SK-N-SH (cell line): ENCODE measurements around the gene PCMT1. TPM values are rescaled to one million over a fixed set of nuclear protein-coding genes. Genes with fewer than 3 reads are reported as not detected.
"Not testable (repeated sequence)": the region's sequence is repeated elsewhere in the genome, so short reads cannot be mapped to it uniquely, and the experiment has no call there.

ENCODE experiments used
- CTCF ChIA-PET: fragments of 300-600, 350-600 bp; formaldehyde crosslinking; extraction: SDS; loops from one replicate; lab custom pipeline; 2021; lab: Yijun Ruan, JAX
- POLR2A ChIA-PET: fragments of 350-600 bp; sonication (Branson Sonifier 250); formaldehyde crosslinking; extraction: SDS; loops from one replicate; lab custom pipeline; 2020; ENCODE audit warnings: antibody characterized with exemption, inconsistent platforms; lab: Yijun Ruan, JAX
- DNase-seq: peaks from one replicate; pipeline ENCODE4 v3.0.0; 2012
- H2AFZ ChIP-seq: fragments of 200-600 bp; sonication (generic); 2 replicates; pipeline ENCODE4 v1.8.1; 2016; ENCODE audit warnings: antibody characterized with exemption, mild to moderate bottlenecking, low read depth
- H3F3A ChIP-seq: fragments of 200-600 bp; sonication (generic); replicated peaks from 2 replicates; pipeline ENCODE3; 2016; ENCODE audit warnings: antibody characterized with exemption, mild to moderate bottlenecking; ENCODE audit not compliant: insufficient read depth
- H3K27ac ChIP-seq, 2 experiments: fragments of 200-500 bp in 1 of 2; fragments of 200-600 bp in 1 of 2; sonication (Bioruptor generic) in 1 of 2; sonication (generic), shearing (Covaris generic) in 1 of 2; 2 replicates each; pipeline versions ENCODE4 v1.5.1 to v1.6.1; 2014 to 2016; ENCODE audit warnings: low read depth in 2 of 2, inconsistent platforms in 1 of 2, low read length in 1 of 2, mild to moderate bottlenecking in 1 of 2, mixed read lengths in 1 of 2
- H3K27me3 ChIP-seq: fragments of 200-600 bp; sonication (generic), shearing (Covaris generic); 2 replicates; pipeline ENCODE4 v1.6.1; 2016; ENCODE audit warnings: mixed run types; ENCODE audit not compliant: insufficient read depth
- H3K36me3 ChIP-seq, 2 experiments: fragments of 200-500 bp in 1 of 2; fragments of 200-600 bp in 1 of 2; sonication (Bioruptor generic) in 1 of 2; sonication (generic) in 1 of 2; replicated peaks in 1 of 2; 2 replicates each; pipeline versions ENCODE3 to v1.5.1; 2014 to 2016; ENCODE audit warnings: low read length in 1 of 2, mild to moderate bottlenecking in 1 of 2; ENCODE audit not compliant: insufficient read depth in 2 of 2, control insufficient read depth in 1 of 2
- H3K4me1 ChIP-seq, 2 experiments: fragments of 200-500 bp in 1 of 2; fragments of 200-600 bp in 1 of 2; sonication (Bioruptor generic) in 1 of 2; sonication (generic), shearing (Covaris generic) in 1 of 2; 2 replicates each; pipeline versions ENCODE4 v1.5.1 to v1.6.1; 2014 to 2016; ENCODE audit warnings: low read depth in 1 of 2, low read length in 1 of 2, mixed run types in 1 of 2; ENCODE audit not compliant: insufficient read depth in 2 of 2, control insufficient read depth in 1 of 2
- H3K4me2 ChIP-seq: fragments of 200-600 bp; sonication (generic), shearing (Covaris generic); 2 replicates; pipeline ENCODE4 v1.6.1; 2017; ENCODE audit warnings: mixed run types
- H3K4me3 ChIP-seq, 2 experiments: fragments of 200-500 bp in 1 of 2; fragments of 200-600 bp in 1 of 2; sonication (Bioruptor generic) in 1 of 2; sonication (generic), shearing (Covaris generic) in 1 of 2; 2 replicates each; pipeline versions ENCODE4 v1.5.1 to v1.8.1; 2014 to 2016; ENCODE audit warnings: low read depth in 2 of 2, inconsistent platforms in 1 of 2, low read length in 1 of 2, mild to moderate bottlenecking in 1 of 2, mixed read lengths in 1 of 2, moderate library complexity in 1 of 2
- H3K79me2 ChIP-seq: fragments of 200-600 bp; sonication (generic); 2 replicates; pipeline ENCODE4 v1.8.1; 2017; ENCODE audit warnings: mild to moderate bottlenecking; ENCODE audit not compliant: insufficient read depth
- H3K9ac ChIP-seq: fragments of 200-600 bp; sonication (generic); 2 replicates; pipeline ENCODE4 v1.6.1; 2017; ENCODE audit warnings: mixed run types
- H3K9me2 ChIP-seq: fragments of 200-600 bp; sonication (generic); 2 replicates; pipeline ENCODE4 v1.6.1; 2017; ENCODE audit warnings: mixed run types
- H3K9me3 ChIP-seq: fragments of 200-600 bp; sonication (generic); 2 replicates; pipeline ENCODE4 v1.6.1; 2017; ENCODE audit warnings: mixed run types, mild to moderate bottlenecking, moderate library complexity
- H4K20me1 ChIP-seq: fragments of 200-600 bp; sonication (generic); 2 replicates; pipeline ENCODE4 v1.6.1; 2017; ENCODE audit warnings: mild to moderate bottlenecking, mixed run types; ENCODE audit not compliant: insufficient read depth
- CTCF ChIP-seq: fragments of 200-600 bp; sonication (generic); IDR thresholded peaks from 2 replicates; pipeline ENCODE4 v1.6.1; 2017; ENCODE audit warnings: antibody characterized with exemption, mild to moderate bottlenecking, moderate library complexity
- ELF1 ChIP-seq: IDR thresholded peaks from 2 replicates; pipeline ENCODE4 v1.4.0; 2012
- EP300 ChIP-seq, 2 experiments: IDR thresholded peaks; 2 replicates each; pipeline versions ENCODE4 v1.4.0 to v1.6.1; 2012; ENCODE audit warnings: borderline replicate concordance in 1 of 2, low read depth in 1 of 2, low read length in 1 of 2
- EZH2phosphoT487 ChIP-seq: fragments of 200-600 bp; sonication (generic); IDR thresholded peaks from 2 replicates; pipeline ENCODE4 v1.6.1; 2017; ENCODE audit warnings: low read depth, mixed run types, mild to moderate bottlenecking, antibody characterized with exemption, moderate library complexity, borderline replicate concordance
- FOSL2 ChIP-seq: IDR thresholded peaks from 2 replicates; pipeline ENCODE4 v1.4.0; 2012; ENCODE audit warnings: low read depth, mild to moderate bottlenecking, moderate library complexity, borderline replicate concordance
- GABPA ChIP-seq: IDR thresholded peaks from 2 replicates; pipeline ENCODE4 v1.4.0; 2012; ENCODE audit warnings: low read depth, mild to moderate bottlenecking
- JUND ChIP-seq: IDR thresholded peaks from 2 replicates; pipeline ENCODE4 v1.4.0; 2012
- MAX ChIP-seq: IDR thresholded peaks from 2 replicates; pipeline ENCODE4 v1.4.0; 2012; ENCODE audit warnings: low read depth
- MEF2A ChIP-seq: IDR thresholded peaks from 2 replicates; pipeline ENCODE4 v1.4.0; 2012; ENCODE audit warnings: low read depth, borderline replicate concordance
- MXI1 ChIP-seq: IDR thresholded peaks from 2 replicates; pipeline ENCODE4 v1.6.1; 2012; ENCODE audit warnings: mild to moderate bottlenecking, low read depth, low read length, improper control_type of control experiment
- PBX3 ChIP-seq: IDR thresholded peaks from 2 replicates; pipeline ENCODE4; 2012
- RCOR1 ChIP-seq: fragments of 150-350 bp; IDR thresholded peaks from 2 replicates; pipeline ENCODE4 v1.6.1; 2017; ENCODE audit warnings: antibody characterized with exemption, low read length
- RXRA ChIP-seq: IDR thresholded peaks from 2 replicates; pipeline ENCODE4 v1.4.0; 2012; ENCODE audit warnings: low read depth, mild to moderate bottlenecking, borderline replicate concordance
- SMC3 ChIP-seq: IDR thresholded peaks from 2 replicates; pipeline ENCODE4 v1.6.1; 2012; ENCODE audit warnings: low read depth, low read length, improper control_type of control experiment
- TAF1 ChIP-seq: IDR thresholded peaks from 2 replicates; pipeline ENCODE4 v1.6.1; 2012; ENCODE audit warnings: low read depth, mild to moderate bottlenecking, low read length, moderate library complexity, borderline replicate concordance
- TEAD4 ChIP-seq: IDR thresholded peaks from 2 replicates; pipeline ENCODE4 v1.4.0; 2012; ENCODE audit warnings: mild to moderate bottlenecking, borderline replicate concordance; ENCODE audit not compliant: insufficient read depth
- USF2 ChIP-seq: fragments of 150-350 bp; IDR thresholded peaks from 2 replicates; pipeline ENCODE4 v1.6.1; 2017; ENCODE audit warnings: antibody characterized with exemption, low read length, low read depth, borderline replicate concordance
- ZBTB33 ChIP-seq: IDR thresholded peaks from 2 replicates; pipeline ENCODE4 v1.4.0; 2012; ENCODE audit warnings: low read depth, borderline replicate concordance
- WGBS: methylation state at CpG from one replicate; pipeline ENCODE4 v1.1.6; 2017; ENCODE audit warnings: low lambda C conversion rate; 5-methylcytosine and 5-hydroxymethylcytosine counted together
- polyA plus RNA-seq, 3 experiments: library from polyadenylated mRNA; depleted of rRNA; stranded (reverse); fragments of >200 nt; gene quantifications; 2 replicates each; pipeline ENCODE4 v1.2.3, GENCODE V29; 2012

PCMT1 gene
- polyA plus RNA-seq, 1 of the 3 experiments (the other 2 are of a cell fraction), result 190 TPM

GRCh38 chr6:149745252-149745651 lies 4.3 kb upstream of the PCMT1 start:
- ChIA-PET POLR2A (interaction anchor here (1.8 kb wide), 1 partner anchor 28 kb away, joined by 5 read pairs; the partner anchor contains the start of gene LATS1), CTCF (interaction anchor here (0.8 to 2.9 kb wide), 3 partner anchors 10 to 21 kb away, joined by 4 to 16 read pairs (median 12); no protein-coding TSS in a partner anchor)
- peak overlapping the region; percentile 85 for H3K4me2 ChIP-seq
- H3K9me3 ChIP-seq, H4K20me1 ChIP-seq, H3K27ac ChIP-seq, H3K27me3 ChIP-seq, H3K4me1 ChIP-seq, DNase-seq, H3K9me2 ChIP-seq: not testable (repeated sequence)
- H3K9ac ChIP-seq, result peak overlapping the region; percentile 91; the same call in 1 of the 2 replicates
- H3K36me3 ChIP-seq, result peaks cover 9 to 11% of the 10 kb centered on the region in 2 experiments
- 38% methylated on average over 10 of the region's 10 CpGs for WGBS
- peaks cover 39% of the 10 kb centered on the region for H3K79me2 ChIP-seq
- peak overlapping the region; percentile 86 to 95 for H3K4me3 ChIP-seq
- H2AFZ ChIP-seq, result peak overlapping the region; percentile 92; the same call in 1 of the 2 replicates
- H3F3A ChIP-seq, result peaks cover 15% of the 10 kb centered on the region

- H3K79me2 ChIP-seq, result peaks cover 50% of the 10 kb centered on the region
- CTCF ChIA-PET, result interaction anchor here (0.6 to 2.9 kb wide), 6 partner anchors 11 to 1128 kb away, joined by 3 to 16 read pairs (median 4); no protein-coding TSS in a partner anchor
- TF ChIP-seq PBX3 (no peak), EZH2phosphoT487 (no peak), TAF1 (peak; percentile 85; the same call in 1 of the 2 replicates), EP300 (IDR thresholded peaks at IDR 0.05; ENCODE audit: borderline replicate concordance in 1 of 2, low read depth in 1 of 2, low read length in 1 of 2) (no peak), GABPA (peak; percentile 59), RCOR1 (no peak; the same call in 1 of the 2 replicates), JUND (no peak), SMC3 (no peak), ELF1 (0 out of 2 replicates have a peak, but pooled peaks have one; percentile 63), RXRA (no peak), MEF2A (no peak), FOSL2 (no peak), ZBTB33 (no peak), TEAD4 (no peak), CTCF (peak; percentile 47; the same call in 1 of the 2 replicates), USF2 (no peak), MXI1 (peak; percentile 97), MAX (peak; percentile 88)
These were observed 3.2 kb upstream of the PCMT1 start, which contains the start of gene NUP43 for GRCh38 chr6:149746147-149746946. Gene NUP43 (minus strand): TSS chr6:149746529. CDS start chr6:149746495, 34 bp downstream.

More at GRCh38 chr6:149746147-149746946, 3.2 kb upstream of the PCMT1 start, which contains the start of gene NUP43:
- DNase-seq, result peak; percentile 86
- Histone ChIP-seq H3K4me2 (peak within 1 kb of the TSS; percentile 85), H3K4me3 (peak within 1 kb of the TSS; percentile 86 to 95), H3K9ac (peak within 1 kb of the TSS; percentile 91), H4K20me1 (no peaks in the 10 kb centered on the region), H3K36me3 (peaks cover 5 to 9% of the 10 kb centered on the region in 2 experiments), H3K9me2 (no peaks in the 10 kb centered on the region), H3K27me3 (no peaks in the 10 kb centered on the region), H3K9me3 (no peaks in the 10 kb centered on the region), H3K4me1 (peaks cover 0 to 5% of the 10 kb centered on the region in 2 experiments; a peak in 2 of 4 replicates), H3K27ac (peak within 1 kb of the TSS; percentile 51 to 63; a peak in 3 of 4 replicates), H3F3A (peaks cover 21% of the 10 kb centered on the region), H2AFZ (peak within 1 kb of the TSS; percentile 92)
- 6% methylated on average over 29 of the region's 41 CpGs for WGBS
- POLR2A ChIA-PET, result interaction anchor here (1.8 kb wide), 1 partner anchor 29 kb away, joined by 5 read pairs; the partner anchor contains the start of gene LATS1
